HG03442 (cell line): ENCODE results near the gene LMBRD2.
"Not testable (repeated sequence)": the region's sequence is repeated elsewhere in the genome, so short reads cannot be mapped to it uniquely, and the experiment has no call there.

Experiments
- ATAC-seq: cut with Tn5 transposase; IDR thresholded peaks from one replicate; pipeline ENCODE4 v1.9.1; 2021; ENCODE audit warnings: mild to moderate bottlenecking, moderate library complexity; ENCODE audit not compliant: unreplicated experiment

Gene LMBRD2

DNA sequence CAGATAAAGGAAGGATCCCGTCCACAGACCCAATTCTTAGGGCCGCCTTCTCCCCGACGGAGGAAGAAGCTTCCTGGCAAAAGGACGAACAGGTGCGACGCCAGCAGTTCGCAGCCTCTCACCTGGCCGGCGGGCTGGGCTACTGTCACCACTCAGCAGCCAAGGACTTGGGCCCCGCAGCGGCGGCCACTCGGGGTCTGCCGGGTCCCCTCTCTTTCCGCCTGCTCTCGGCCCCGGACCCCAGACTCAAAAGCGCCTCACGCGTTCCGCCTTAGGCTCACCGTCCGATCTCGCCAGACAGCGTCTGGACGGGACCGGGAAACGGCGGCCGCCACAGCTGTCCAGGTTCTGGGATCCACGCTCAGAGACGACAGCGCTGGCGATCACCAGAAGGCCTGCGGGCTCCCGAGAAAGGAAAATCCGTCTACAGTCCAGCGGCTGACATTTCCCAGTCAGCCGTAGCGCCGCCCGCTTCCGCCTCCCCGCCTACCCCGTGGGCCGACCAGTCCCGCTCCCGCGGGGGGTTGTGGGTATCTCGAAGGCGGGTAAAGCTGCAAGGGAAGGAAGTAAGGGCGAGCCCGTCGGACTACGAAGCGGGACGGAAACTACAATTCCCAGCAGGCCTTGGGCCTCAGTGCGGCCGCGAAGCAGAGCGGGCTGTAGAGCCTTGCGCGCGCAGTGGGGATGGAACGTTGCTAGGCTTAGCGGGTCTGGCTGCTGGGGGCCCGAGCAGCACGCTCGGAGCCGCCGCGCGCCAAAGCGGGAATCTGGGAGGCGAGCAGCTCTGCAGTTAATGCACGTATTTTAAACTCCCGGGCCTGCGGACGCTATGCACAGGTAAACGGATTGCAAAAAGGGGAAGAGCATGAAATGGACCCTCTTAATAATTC is at the start of gene LMBRD2, which contains the start of gene SKP2:
TSS of gene LMBRD2 (minus strand) at position 454 of the 890 bp plus-strand sequence. CDS start 8,538 bp downstream, outside the sequence.
TSS of gene SKP2 (plus strand) at position 678 of the 890 bp plus-strand sequence. CDS start at position 830, 152 bp downstream.
- ATAC-seq, result peak; percentile 98

DNA sequence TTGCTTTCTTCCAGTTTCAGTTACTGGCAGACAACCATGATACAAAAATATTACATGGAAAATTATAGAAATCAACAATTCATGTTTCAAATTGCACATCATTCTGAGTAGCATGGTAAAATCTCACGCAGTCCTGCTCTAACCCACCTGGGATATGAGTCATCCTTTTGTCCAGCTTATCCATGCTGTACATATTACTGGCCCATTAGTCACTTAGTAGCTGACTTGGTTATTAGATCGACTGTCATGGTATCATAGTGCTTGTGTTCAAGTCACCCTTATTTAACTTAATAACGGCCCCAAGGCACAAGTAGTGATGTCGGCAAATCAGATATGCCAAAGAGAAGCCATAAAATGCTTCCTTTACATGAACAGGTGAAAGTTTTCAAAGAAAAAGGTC is 48.8 kb upstream of the LMBRD2 start:
- ATAC-seq, result no peak

DNA sequence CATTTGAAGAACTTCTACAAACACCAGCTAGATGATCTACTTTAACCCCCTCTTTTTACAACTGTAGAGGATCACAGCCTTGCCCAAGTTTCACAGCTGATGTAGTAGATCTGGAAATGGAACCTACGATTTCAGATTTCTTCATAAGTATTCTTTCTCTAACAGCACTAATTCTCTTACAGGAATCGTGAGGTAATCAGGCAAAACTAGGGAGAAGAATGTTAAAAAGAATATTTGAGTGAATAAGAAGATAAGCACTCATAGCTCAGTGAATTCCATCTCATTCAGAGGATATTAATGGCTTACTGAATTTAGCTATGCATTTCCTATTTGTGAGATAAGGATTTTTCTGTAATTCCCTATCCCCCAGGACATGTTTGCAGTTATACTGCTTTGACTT is 47.9 kb upstream of the LMBRD2 start:
- no peak for ATAC-seq

DNA sequence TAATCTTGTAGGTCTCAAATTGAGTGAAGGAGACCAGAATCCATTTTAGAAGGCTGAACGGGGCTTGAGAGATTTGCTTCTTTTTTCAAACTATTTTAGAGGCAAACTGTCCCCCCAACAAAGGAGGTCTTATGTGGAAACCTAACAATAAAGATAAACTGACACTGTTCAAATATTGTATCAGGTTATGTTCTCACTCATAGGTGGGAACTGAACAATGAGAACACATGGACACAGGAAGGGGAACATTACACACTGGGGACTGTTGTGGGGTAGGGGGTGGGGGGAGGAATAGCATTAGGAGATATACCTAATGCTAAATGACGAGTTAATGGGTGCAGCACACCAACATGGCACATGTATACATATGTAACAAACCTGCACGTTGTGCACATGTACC is 47.1 kb upstream of the LMBRD2 start:
- ATAC-seq, result not testable (repeated sequence)

DNA sequence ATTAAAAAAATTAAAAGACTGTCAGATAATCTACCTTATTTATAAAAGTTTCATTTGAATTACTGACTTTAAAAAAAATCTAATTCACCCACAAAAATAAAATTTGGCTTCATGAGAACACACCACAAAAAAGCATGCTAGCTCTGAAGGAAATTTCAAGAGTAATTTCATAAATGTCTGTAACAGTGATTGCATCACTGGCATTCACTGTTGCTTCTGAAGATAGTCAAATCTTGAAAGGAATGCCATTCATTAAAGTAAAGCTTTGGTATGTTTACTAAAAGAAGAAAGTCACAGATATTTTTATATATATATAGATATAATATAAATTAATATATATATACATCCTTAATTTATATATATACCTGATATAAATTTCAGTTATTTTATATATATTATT is 46.6 kb upstream of the LMBRD2 start:
- no peak for ATAC-seq

DNA sequence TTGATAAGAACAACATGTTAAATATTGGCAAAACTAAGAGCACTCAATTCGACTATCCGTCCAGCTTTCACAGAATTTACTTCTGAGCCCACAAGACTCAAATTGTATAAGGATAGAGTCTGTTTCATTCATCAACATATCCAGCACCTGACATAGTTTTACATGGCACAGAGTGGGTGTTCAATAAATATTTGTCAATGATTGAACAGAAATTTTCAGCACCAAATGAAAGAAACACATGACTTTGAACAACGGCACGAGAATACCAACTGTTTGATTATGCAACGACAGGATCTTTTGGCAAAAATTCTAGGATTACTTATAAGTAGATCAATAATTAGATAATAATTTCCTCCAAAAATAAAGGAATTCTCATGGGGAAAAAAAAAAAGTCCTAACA is 42.1 kb upstream of the LMBRD2 start:
- no peak for ATAC-seq

DNA sequence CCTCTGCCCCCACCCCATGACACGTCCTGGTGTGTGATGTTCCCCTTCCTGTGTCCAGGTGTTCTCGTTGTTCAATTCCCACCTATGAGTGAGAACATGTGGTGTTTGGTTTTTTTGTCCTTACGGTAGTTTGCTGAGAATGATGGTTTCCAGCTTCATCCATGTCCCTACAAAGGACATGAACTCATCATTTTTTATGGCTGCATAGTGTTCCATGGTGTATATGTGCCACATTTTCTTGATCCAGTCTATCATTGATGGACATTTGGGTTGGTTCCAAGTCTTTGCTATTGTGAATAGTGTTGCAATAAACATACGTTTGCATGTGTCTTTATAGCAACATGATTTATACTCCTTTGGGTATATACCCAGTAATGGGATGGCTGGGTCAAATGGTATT is 32.7 kb upstream of the LMBRD2 start:
- ATAC-seq, result not testable (repeated sequence)

DNA sequence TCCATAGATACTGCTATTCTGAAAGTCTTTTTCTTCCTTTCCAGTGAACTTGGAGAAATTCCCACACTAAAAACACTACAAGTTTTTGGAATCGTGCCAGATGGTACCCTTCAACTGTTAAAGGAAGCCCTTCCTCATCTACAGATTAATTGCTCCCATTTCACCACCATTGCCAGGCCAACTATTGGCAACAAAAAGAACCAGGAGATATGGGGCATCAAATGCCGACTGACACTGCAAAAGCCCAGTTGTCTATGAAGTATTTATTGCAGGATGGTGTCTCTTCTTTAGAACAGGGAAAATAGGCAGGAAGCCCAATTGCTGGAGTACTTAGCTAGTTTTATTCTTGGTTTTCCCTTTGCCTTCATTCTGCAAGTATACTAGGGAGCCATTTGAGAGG is 30.1 kb upstream of the LMBRD2 start:
- ATAC-seq, result no peak

DNA sequence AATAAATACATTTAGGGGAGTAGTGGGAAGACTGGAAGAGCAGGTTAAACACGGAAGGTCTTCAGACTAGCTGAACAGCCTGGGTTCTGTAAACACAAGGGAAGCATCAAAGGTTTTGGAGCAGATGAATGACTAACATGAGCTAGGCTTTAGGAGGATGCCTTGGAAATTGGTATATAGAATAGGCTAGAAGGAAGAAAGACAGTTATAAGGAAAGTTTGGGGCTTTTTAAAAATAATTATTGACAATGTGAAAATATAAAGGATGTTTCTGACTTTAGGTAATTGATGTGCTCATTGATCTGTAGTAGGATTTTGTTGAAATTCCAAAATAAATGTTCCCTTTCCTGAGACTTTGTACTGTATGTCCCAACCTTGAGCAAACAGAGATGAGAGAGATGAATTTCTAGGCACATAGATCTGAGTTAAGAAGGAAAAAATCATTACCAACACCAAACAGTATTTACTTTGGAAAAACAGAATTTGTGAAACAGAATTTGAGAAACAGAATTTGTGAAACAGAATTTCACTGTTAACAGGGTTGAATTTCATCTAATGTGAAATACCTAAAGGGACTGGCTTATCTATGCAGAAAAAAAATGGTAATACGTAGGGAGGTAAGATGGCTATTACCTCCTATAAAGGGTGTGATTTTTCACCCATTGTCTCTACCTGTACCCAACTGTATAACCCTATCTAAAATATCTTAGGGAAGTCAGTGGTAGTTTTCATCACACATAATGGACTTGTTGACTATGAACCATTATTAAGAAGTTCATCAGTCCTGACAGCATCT is 29.1 kb upstream of the LMBRD2 start:
- ATAC-seq, result no peak

DNA sequence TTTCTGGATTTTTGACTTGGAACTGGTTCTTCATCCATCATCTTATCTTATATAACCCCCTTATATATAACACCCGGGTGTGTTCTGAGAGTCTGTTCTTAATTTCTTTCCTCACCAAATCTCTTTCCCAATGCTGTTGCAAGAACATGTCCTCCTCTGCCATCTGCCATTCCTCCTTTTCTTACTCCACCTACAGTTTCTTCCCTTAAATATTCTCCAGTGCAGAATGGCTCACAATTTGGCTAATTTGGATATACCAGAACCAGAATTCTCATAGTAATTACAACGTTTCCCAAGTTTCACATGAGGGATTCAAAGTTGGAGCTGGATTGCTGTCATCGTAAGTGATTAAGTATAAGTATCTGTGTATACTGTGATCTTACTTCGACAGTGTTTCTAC is 28.3 kb upstream of the LMBRD2 start:
- ATAC-seq, result no peak

DNA sequence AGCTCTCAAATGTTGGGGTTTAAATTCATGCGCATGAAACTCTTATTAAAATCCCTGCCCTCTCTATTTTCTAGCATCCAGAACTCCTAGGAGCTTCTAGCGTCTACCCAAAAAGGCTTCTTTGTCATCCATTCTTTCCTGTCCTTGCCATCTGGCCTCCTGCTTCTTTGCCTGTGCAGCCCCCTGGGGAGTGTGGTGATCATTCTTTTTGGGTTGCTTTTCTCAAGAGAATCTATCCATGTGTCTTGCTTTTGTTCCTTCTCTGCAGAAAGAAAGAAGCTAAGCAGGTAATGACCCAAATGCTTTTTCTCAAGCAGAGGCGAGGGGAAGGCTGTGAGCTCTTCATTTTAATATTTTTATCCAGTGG is 26.8 kb upstream of the LMBRD2 start:
- no peak for ATAC-seq

DNA sequence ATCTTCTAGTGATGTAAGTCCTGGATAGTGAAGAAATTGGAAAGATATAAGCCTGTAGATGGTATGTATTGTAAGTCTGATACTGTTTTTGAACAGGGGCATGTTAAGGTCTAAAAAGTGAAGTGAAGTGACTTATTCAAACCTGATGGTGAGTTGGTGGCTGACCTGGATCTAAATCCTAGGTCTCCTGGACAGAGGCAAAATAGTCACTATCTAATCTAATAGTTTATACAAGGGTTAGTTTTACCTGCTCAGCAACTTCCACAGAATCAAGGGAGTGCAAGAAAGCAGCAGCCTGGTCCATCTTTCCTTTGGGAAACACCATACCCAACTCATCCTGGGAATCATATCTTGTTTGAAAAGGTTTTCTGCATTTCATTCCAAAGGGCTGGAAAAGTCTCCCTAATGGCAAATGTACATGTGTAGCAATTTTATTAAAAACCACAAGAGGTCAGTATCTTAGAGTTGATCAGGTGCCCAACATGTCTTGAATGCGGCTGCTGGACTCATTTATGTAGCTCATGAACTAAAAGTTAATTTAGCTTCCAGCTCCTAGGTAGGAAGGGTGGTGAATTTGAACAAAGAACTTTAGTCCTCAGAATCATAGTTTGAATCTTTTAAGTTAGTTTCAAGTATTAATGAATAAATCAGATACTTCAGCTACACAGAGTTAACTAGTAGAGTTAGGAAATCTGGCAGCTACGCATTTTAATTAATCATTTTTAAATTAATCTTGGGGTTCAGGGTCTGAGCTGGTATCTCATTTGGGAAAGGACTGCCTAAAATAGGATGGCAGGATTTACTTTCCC is 26.2 kb upstream of the LMBRD2 start:
- ATAC-seq, result no peak

DNA sequence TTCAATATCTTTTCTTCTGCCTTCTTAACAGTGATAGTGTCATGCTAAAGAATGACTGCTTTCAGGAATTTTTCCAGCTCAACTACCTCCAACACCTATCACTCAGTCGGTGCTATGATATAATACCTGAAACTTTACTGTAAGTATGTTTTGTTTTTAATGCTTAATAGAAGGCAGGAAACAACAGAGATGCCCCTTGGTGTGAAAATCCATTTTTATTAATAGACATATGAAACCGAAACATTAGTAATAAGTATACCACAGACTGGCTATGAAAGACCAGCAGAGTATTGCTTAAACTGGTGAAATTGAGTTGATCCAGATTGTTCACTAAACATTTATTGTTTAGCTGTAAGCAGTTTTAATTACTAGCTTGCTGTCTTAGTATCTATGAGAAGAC is 25.5 kb upstream of the LMBRD2 start:
- peak; percentile 98 for ATAC-seq

DNA sequence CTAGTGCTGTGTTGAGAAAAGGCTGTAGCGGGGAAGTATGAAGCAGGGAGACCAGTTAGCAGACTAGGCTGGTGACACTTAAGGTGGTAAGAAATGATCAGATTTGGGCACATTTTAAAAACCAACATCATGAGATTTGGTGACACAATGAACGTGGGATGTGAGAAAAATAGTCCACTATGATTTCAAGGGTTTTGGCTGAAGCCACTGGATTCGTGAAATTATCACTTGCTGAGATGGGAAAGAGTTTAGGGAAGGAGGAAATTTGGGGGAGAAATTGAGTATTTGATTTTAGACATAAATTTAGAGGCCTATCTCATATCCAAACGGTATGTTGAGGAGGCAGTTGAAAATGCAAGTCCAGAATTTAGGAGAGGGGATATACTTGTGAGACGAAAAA is 23.4 kb upstream of the LMBRD2 start:
- ATAC-seq, result no peak

DNA sequence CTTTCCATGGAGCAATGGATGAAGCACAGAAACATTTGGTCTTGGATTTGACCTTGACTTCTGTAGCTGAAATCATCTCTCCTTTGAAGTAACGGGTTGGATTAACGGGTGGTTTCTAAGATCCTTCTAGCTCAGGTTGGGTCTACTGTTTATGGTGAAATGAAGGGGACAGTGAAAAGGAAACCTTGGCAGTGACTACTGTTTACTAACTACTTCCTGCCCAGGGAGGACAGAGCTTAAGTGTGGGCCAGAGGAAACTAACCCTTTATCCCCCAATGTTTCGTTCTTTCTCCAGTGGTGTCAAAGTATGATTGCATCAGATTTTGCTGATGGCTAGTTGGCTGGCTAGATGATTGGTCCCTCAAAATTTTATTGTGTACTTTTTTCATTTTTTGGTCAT is 22.4 kb upstream of the LMBRD2 start:
- ATAC-seq, result no peak

DNA sequence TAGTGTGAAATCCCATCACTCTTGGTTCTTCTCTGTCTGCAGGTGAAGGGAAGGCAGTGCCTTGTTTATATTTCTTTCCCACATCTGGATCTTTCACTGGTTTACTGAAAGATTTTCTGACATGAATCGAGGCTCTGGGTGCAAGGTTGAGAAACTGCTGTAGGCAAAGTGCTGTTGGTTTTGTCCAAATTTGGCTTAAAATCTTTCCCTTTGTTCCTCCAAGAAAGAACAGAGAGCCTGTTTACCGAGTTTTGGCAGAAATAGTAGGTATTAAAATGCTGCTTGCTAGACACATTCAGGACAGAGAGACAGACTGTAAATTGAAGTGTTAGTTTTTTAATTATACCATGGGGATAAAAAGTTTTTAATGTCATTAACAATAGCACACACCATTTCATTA is 21.7 kb upstream of the LMBRD2 start:
- no peak for ATAC-seq

DNA sequence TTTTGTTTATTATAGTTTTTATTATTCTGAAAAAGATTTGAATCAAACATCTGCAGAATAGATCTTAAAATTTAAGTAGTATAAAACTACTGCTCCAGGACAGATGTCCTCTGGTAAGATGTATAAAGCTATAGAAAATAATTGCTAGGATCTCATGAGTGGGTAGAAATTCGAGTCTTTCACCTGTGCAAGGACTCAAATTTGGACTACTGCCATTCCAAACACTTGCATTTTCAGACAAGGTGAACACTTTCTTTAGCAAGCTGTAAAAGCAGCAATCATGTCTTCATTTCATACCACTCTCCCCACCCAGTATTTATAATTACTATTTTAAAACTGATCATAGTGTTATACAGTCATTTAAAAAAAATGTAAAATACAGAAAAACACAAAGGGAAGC is 20.9 kb upstream of the LMBRD2 start:
- no peak for ATAC-seq

DNA sequence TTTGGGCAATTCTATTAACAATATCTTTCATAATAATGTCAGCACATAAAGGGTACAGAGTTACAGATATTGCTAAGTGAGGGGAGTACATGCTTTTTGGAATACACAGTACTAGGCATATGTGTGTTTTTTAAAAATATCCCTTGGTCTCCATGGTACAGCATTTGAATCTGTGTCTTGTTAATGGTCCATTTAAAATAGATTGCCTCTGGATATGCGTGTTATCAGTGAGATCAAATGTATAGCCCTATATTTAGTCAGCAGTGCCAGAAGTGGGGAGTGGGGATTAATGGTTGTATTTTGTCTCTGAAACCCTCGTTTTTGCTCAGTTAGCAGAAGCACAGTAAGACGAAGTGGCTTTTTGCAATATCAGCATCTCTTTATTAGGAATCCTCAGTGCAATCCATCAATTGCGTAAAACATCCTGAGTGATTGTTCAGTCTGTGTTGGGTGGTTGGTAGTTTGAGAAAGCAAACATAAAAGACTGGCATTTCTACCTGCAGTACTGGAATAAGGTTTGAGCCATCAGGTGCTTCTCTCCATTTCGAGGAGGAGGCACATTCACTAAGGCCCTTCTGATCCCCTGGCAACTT is 19.2 kb upstream of the LMBRD2 start:
- ATAC-seq, result no peak

DNA sequence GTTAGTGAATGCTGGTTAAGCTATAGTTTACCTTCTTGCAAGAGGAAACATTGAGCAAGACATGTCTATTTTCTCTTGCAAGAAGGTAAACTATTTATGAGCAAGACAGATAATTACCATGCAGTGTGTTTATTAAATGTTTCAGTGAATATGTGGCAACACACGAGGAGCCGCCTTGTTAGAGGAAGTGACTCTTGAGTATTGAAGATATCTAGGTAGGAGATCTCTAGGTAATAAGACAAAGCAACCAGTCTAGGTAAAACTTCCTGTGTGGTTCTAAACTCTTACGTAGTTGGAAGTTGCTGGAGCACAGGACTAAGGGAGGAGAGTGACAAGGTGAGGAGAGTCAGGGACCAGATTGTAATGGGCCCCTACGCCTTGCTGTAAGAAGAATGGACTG is 17.1 kb upstream of the LMBRD2 start:
- ATAC-seq, result no peak

DNA sequence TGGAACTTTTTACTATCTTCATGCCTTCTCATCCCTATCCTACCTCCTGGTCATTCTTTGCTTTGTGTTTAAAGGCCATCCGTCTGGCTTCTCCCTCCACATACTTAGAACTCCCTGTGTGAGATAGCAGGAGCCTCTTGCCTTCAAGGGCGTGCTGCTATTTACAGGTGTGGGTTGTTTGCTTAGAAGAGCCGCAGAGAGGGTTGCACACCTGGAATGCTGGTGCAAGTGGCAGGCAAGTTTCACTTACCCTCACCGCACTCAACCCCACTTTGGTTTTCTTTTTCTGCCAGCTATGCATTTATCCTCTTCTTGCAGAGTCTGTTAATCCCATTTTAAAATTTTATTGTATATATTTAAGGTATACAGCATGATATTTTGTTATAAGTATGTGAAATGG is 12.8 kb upstream of the LMBRD2 start:
- no peak for ATAC-seq
